Neural progenitor cell (in vitro differentiated cells): ENCODE results near the gene RAB37. TPM values are rescaled to one million over a fixed set of nuclear protein-coding genes. Genes with fewer than 3 reads are reported as not detected.
A peak's percentile ranks its signal among the peaks of the same experiment; 100 is the strongest.

ENCODE experiments used
- DNase-seq: peaks from one replicate; pipeline ENCODE4 v3.0.0-alpha.2; 2016; ENCODE audit warnings: low spot score
- H2AFZ ChIP-seq: fragments of 200-600 bp; sonication (generic); replicated peaks from 2 replicates; pipeline ENCODE4 v1.6.1; 2016; ENCODE audit warnings: antibody characterized with exemption
- H3F3A ChIP-seq: fragments of 200-600 bp; sonication (generic); 2 replicates; pipeline ENCODE4 v1.6.1; 2016; ENCODE audit warnings: antibody characterized with exemption, low read depth
- H3K27ac ChIP-seq: fragments of 200-600 bp; sonication (generic); 2 replicates; pipeline ENCODE4 v1.5.1; 2016; ENCODE audit warnings: mild to moderate bottlenecking
- H3K27me3 ChIP-seq: fragments of 200-600 bp; sonication (generic); 2 replicates; pipeline ENCODE4 v1.6.1; 2016; ENCODE audit warnings: mild to moderate bottlenecking, moderate library complexity
- H3K36me3 ChIP-seq: fragments of 200-600 bp; sonication (generic); 2 replicates; pipeline ENCODE4 v1.5.1; 2016
- H3K4me1 ChIP-seq: fragments of 200-600 bp; sonication (generic); 2 replicates; pipeline ENCODE4 v1.6.1; 2016; ENCODE audit warnings: mixed run types
- H3K4me2 ChIP-seq: fragments of 200-600 bp; sonication (generic); 2 replicates; pipeline ENCODE4 v1.6.1; 2016
- H3K4me3 ChIP-seq: fragments of 200-600 bp; sonication (generic); 2 replicates; pipeline ENCODE4 v1.5.1; 2016
- H3K79me2 ChIP-seq: fragments of 200-600 bp; sonication (generic); 2 replicates; pipeline ENCODE4 v1.6.1; 2016; ENCODE audit warnings: low read depth
- H3K9ac ChIP-seq: fragments of 200-600 bp; sonication (generic); 2 replicates; pipeline ENCODE4 v1.6.1; 2016
- H3K9me3 ChIP-seq: fragments of 200-600 bp; sonication (generic); 2 replicates; pipeline ENCODE4 v1.5.1; 2016; ENCODE audit warnings: low read depth
- H4K20me1 ChIP-seq: fragments of 200-600 bp; sonication (generic); 2 replicates; pipeline ENCODE4 v1.6.1; 2016; ENCODE audit warnings: low read depth
- H3K27ac Mint-ChIP-seq: 3 replicates; pipeline ENCODE4 v1.8.0; 2021; ENCODE audit warnings: mixed read lengths
- H3K27me3 Mint-ChIP-seq: 2 replicates; pipeline ENCODE4 v1.8.0; 2022; ENCODE audit warnings: low read depth, mild to moderate bottlenecking, inconsistent platforms, moderate library complexity, mixed read lengths; ENCODE audit not compliant: insufficient read depth
- H3K36me3 Mint-ChIP-seq: 3 replicates; pipeline ENCODE4 v1.8.0; 2021; ENCODE audit warnings: mixed read lengths
- H3K4me1 Mint-ChIP-seq: 3 replicates; pipeline ENCODE4 v1.8.0; 2021; ENCODE audit warnings: mixed read lengths
- H3K4me3 Mint-ChIP-seq: 3 replicates; pipeline ENCODE4 v1.8.0; 2021; ENCODE audit warnings: mild to moderate bottlenecking, moderate library complexity, mixed read lengths
- H3K9me3 Mint-ChIP-seq: 3 replicates; pipeline ENCODE4 v1.8.0; 2020; ENCODE audit warnings: mixed read lengths
- CTCF ChIP-seq: fragments of 200-600 bp; sonication (generic); IDR thresholded peaks from 2 replicates; pipeline ENCODE4 v1.5.1; 2017; ENCODE audit warnings: antibody characterized with exemption, mild to moderate bottlenecking
- EZH2 ChIP-seq: fragments of 200-600 bp; sonication (generic); IDR thresholded peaks from 2 replicates; pipeline ENCODE4 v1.6.1; 2017; ENCODE audit warnings: antibody characterized with exemption, mild to moderate bottlenecking, moderate library complexity
- EZH2phosphoT487 ChIP-seq: fragments of 200-600 bp; sonication (generic); IDR thresholded peaks from 2 replicates; pipeline ENCODE4 v1.6.1; 2017; ENCODE audit warnings: antibody characterized with exemption
- total RNA-seq: library from RNA; depleted of rRNA; stranded (reverse); fragments of >200 nt; gene quantifications from 2 replicates; pipeline ENCODE4 v1.2.3, GENCODE V29; 2015; ENCODE audit warnings: low replicate concordance

The RAB37 gene
- total RNA-seq, 1 donor from 2014 or later: 1.5 TPM

- Histone ChIP-seq H3K27me3 (no peaks in the 10 kb centered on the region), H3K4me3 (peak overlapping the region; percentile 66), H3K36me3 (no peaks in the 10 kb centered on the region), H3K9ac (peak overlapping the region; percentile 76), H2AFZ (peak overlapping the region; percentile 71), H4K20me1 (peaks cover 6% of the 10 kb centered on the region), H3K4me2 (peak overlapping the region; percentile 78), H3F3A (peaks cover 9% of the 10 kb centered on the region), H3K79me2 (peaks cover 34% of the 10 kb centered on the region), H3K4me1 (peaks cover 11% of the 10 kb centered on the region), H3K9me3 (no peaks in the 10 kb centered on the region), H3K27ac (peak overlapping the region; percentile 40)
- Mint-ChIP-seq H3K4me3 (peak overlapping the region; percentile 96), H3K27ac (peak overlapping the region; percentile 46), H3K4me1 (peaks cover 21% of the 10 kb centered on the region), H3K36me3 (peaks cover 16% of the 10 kb centered on the region), H3K9me3 (no peaks in the 10 kb centered on the region), H3K27me3 (peaks cover 14% of the 10 kb centered on the region)
- DNase-seq: no peak
- TF ChIP-seq EZH2 (no peak), CTCF (no peak), EZH2phosphoT487 (no peak)
Observed at GRCh38 chr17:74775409-74776043, 38.5 kb downstream of the RAB37 start.

GRCh38 chr17:74776044-74776962 lies 39.2 kb downstream of the RAB37 start, which contains the start of gene NAT9:
Gene NAT9, minus strand, starts transcription at chr17:74776345. Its CDS starts 647 bp downstream, at chr17:74775698.
- H3K4me1 Mint-ChIP-seq: peaks cover 20% of the 10 kb centered on the region
- no peaks in the 10 kb centered on the region for H3K36me3 ChIP-seq
- H3F3A ChIP-seq: peaks cover 12% of the 10 kb centered on the region
- peak within 1 kb of the TSS; percentile 40 for H3K27ac ChIP-seq
- TF ChIP-seq EZH2: no peak
- no peak for TF ChIP-seq EZH2phosphoT487
- TF ChIP-seq CTCF: no peak
- no peaks in the 10 kb centered on the region for H3K9me3 ChIP-seq
- peak within 1 kb of the TSS; percentile 46 for H3K27ac Mint-ChIP-seq
- H2AFZ ChIP-seq: peak within 1 kb of the TSS; percentile 71
- no peaks in the 10 kb centered on the region for H3K9me3 Mint-ChIP-seq
- no peaks in the 10 kb centered on the region for H3K27me3 ChIP-seq
- peaks cover 12% of the 10 kb centered on the region for H3K27me3 Mint-ChIP-seq
- peak within 1 kb of the TSS; percentile 78 for H3K4me2 ChIP-seq
- peaks cover 11% of the 10 kb centered on the region for H3K4me1 ChIP-seq
- H3K4me3 Mint-ChIP-seq: peak within 1 kb of the TSS; percentile 96
- peaks cover 34% of the 10 kb centered on the region for H3K79me2 ChIP-seq
- H4K20me1 ChIP-seq: peaks cover 3% of the 10 kb centered on the region
- peak within 1 kb of the TSS; percentile 76 for H3K9ac ChIP-seq
- peak within 1 kb of the TSS; percentile 66 for H3K4me3 ChIP-seq
- peaks cover 16% of the 10 kb centered on the region for H3K36me3 Mint-ChIP-seq
- DNase-seq: peak; percentile 99

- no peak overlapping the region for H3K27ac Mint-ChIP-seq
Observed at GRCh38 chr17:74776990-74777389, 39.9 kb downstream of the RAB37 start.

More at GRCh38 chr17:74776990-74777389, 39.9 kb downstream of the RAB37 start:
- peaks cover 11% of the 10 kb centered on the region for H3K4me1 ChIP-seq
- Mint-ChIP-seq H3K9me3 (no peaks in the 10 kb centered on the region), H3K36me3 (peaks cover 16% of the 10 kb centered on the region), H3K4me3 (peak overlapping the region; percentile 96), H3K4me1 (peaks cover 20% of the 10 kb centered on the region), H3K27me3 (peaks cover 13% of the 10 kb centered on the region)
- H3K27ac ChIP-seq: no peak overlapping the region
- H4K20me1 ChIP-seq: peaks cover 5% of the 10 kb centered on the region
- no peak overlapping the region for H2AFZ ChIP-seq
- no peaks in the 10 kb centered on the region for H3K9me3 ChIP-seq
- peaks cover 34% of the 10 kb centered on the region for H3K79me2 ChIP-seq
- H3F3A ChIP-seq: peaks cover 12% of the 10 kb centered on the region
- no peak for TF ChIP-seq EZH2phosphoT487
- TF ChIP-seq EZH2: no peak
- peak overlapping the region; percentile 78 for H3K4me2 ChIP-seq
- DNase-seq: no peak
- peak overlapping the region; percentile 61 for H3K9ac ChIP-seq
- H3K36me3 ChIP-seq: no peaks in the 10 kb centered on the region
- H3K27me3 ChIP-seq: no peaks in the 10 kb centered on the region
- peak overlapping the region; percentile 66 for H3K4me3 ChIP-seq
